Loucy (cell line): ENCODE results near the gene ADGRD1.

Experiments used
- H2AFZ ChIP-seq: fragments of 200-600 bp; sonication (generic); 2 replicates; pipeline ENCODE4 v1.6.0; 2016; ENCODE audit warnings: antibody characterized with exemption, mild to moderate bottlenecking, low read length, moderate library complexity
- H3F3A ChIP-seq: fragments of 200-600 bp; 2 replicates; pipeline ENCODE4 v1.6.0; 2016; ENCODE audit warnings: antibody characterized with exemption, low read depth, mild to moderate bottlenecking
- H3K27me3 ChIP-seq: fragments of 200-600 bp; sonication (generic); 2 replicates; pipeline ENCODE4 v1.6.1; 2014; ENCODE audit warnings: low read length, mild to moderate bottlenecking; ENCODE audit not compliant: insufficient read depth, poor library complexity, severe bottlenecking
- H3K36me3 ChIP-seq: fragments of 200-600 bp; sonication (generic); 2 replicates; pipeline ENCODE4 v1.6.1; 2016; ENCODE audit warnings: low read length; ENCODE audit not compliant: insufficient read depth
- H3K4me1 ChIP-seq: fragments of 200-600 bp; sonication (generic); 2 replicates; pipeline ENCODE4 v1.5.1; 2014; ENCODE audit warnings: low read length, mild to moderate bottlenecking; ENCODE audit not compliant: insufficient read depth, poor library complexity, severe bottlenecking
- H3K4me2 ChIP-seq: fragments of 200-600 bp; sonication (generic); 2 replicates; pipeline ENCODE4 v1.6.0; 2014; ENCODE audit warnings: antibody characterized with exemption, low read length, low read depth, mild to moderate bottlenecking; ENCODE audit not compliant: poor library complexity, severe bottlenecking
- H3K4me3 ChIP-seq: fragments of 200-600 bp; sonication (generic); 2 replicates; pipeline ENCODE4 v1.5.1; 2014; ENCODE audit warnings: low read length, mild to moderate bottlenecking, mixed read lengths; ENCODE audit not compliant: poor library complexity, severe bottlenecking
- H3K79me2 ChIP-seq: fragments of 200-600 bp; sonication (generic); 2 replicates; pipeline ENCODE4 v1.6.1; 2014; ENCODE audit warnings: low read length; ENCODE audit not compliant: insufficient read depth
- H3K9ac ChIP-seq: fragments of 200-600 bp; sonication (generic); 2 replicates; pipeline ENCODE4 v1.6.0; 2014; ENCODE audit warnings: mild to moderate bottlenecking, low read depth, low read length, moderate library complexity; ENCODE audit not compliant: poor library complexity, severe bottlenecking
- H3K9me2 ChIP-seq: fragments of 200-600 bp; sonication (generic); replicated peaks from 2 replicates; pipeline ENCODE4 v1.6.1; 2016; ENCODE audit warnings: low read depth, low read length, mixed read lengths
- H3K9me3 ChIP-seq: fragments of 200-600 bp; sonication (generic); 2 replicates; pipeline ENCODE4 v1.6.1; 2014; ENCODE audit warnings: mild to moderate bottlenecking, antibody characterized with exemption, low read length, low read depth; ENCODE audit not compliant: insufficient read depth
- H4K20me1 ChIP-seq: fragments of 200-600 bp; sonication (generic); 2 replicates; pipeline ENCODE4 v1.6.0; 2014; ENCODE audit warnings: antibody characterized with exemption, low read length, mild to moderate bottlenecking; ENCODE audit not compliant: insufficient read depth, poor library complexity, severe bottlenecking
- EZH2phosphoT487 ChIP-seq: fragments of 200-600 bp; IDR thresholded peaks from 2 replicates; pipeline ENCODE4 v1.6.1; 2018; ENCODE audit warnings: antibody characterized with exemption, mild to moderate bottlenecking, moderate library complexity, borderline replicate concordance
- TF ChIP-seq, protein P1 (sequence below): fragments of 200-600 bp; sonication (generic); conservative IDR thresholded peaks from 2 replicates; pipeline ENCODE4 v1.5.1; 2014; ENCODE audit warnings: mild to moderate bottlenecking, antibody characterized with exemption, low read length

Gene ADGRD1

DNA sequence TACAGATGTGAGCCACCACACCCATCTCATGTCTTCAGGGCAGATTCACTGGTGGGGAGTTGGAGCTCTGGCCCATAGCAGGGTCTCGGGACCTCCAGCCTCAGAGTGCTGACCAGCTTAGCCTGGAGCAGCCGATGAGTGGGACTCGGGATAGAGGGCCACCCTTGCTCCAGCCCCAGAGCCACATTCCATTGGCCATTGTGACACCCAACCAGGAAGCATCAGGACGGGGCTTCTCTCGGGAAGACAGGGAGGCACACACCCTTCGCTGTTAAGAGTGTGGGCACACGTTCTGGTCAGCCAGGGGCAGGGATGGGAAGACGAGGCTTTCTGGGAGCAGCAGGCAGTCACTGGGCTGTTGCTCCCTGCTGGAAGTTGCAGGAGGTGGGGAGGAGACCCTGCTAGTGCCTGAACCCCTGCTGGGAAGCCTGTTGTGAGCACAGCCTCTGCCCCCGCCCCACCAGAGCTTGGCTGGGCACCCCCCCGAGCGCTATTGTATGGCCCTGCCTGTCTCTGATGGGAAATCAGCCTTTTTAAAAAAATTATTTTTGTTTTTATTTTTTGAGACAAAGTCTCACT, 1.6 kb downstream of the ADGRD1 start:
- Histone ChIP-seq H3K9ac (no peak overlapping the region), H3K79me2 (no peaks in the 10 kb centered on the region), H3K4me3 (no peak overlapping the region), H3K4me2 (no peak overlapping the region), H3K4me1 (no peaks in the 10 kb centered on the region), H3K9me2 (no peaks in the 10 kb centered on the region), H3F3A (no peaks in the 10 kb centered on the region), H4K20me1 (no peaks in the 10 kb centered on the region), H3K36me3 (no peaks in the 10 kb centered on the region), H2AFZ (no peak overlapping the region), H3K27me3 (no peaks in the 10 kb centered on the region), H3K9me3 (peaks cover 14% of the 10 kb centered on the region; the same call in 1 of the 2 replicates)
- no peak for TF ChIP-seq EZH2phosphoT487
- TF ChIP-seq, protein P1, sequence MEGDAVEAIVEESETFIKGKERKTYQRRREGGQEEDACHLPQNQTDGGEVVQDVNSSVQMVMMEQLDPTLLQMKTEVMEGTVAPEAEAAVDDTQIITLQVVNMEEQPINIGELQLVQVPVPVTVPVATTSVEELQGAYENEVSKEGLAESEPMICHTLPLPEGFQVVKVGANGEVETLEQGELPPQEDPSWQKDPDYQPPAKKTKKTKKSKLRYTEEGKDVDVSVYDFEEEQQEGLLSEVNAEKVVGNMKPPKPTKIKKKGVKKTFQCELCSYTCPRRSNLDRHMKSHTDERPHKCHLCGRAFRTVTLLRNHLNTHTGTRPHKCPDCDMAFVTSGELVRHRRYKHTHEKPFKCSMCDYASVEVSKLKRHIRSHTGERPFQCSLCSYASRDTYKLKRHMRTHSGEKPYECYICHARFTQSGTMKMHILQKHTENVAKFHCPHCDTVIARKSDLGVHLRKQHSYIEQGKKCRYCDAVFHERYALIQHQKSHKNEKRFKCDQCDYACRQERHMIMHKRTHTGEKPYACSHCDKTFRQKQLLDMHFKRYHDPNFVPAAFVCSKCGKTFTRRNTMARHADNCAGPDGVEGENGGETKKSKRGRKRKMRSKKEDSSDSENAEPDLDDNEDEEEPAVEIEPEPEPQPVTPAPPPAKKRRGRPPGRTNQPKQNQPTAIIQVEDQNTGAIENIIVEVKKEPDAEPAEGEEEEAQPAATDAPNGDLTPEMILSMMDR: no peak

DNA sequence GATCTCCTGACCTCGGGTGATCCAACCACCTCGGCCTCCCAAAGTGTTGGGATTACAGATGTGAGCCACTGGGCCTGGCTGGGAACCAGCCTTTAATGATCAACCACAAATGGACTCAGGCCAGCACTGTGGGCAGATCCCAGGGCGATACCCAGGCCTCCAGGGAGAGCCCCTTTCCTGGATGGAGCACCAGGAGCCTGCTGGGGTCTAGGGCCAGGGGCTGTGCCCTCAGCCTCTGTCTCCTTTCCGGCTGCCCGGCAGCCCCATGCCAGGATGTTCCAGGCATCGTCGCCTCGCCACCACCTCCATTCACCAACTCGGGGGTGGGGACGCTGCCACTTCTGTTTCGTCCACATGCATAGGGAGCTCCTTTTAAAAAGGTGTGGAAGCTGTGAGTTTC, 2.3 kb downstream of the ADGRD1 start:
- Histone ChIP-seq H3F3A (no peaks in the 10 kb centered on the region), H3K9me3 (peaks cover 14% of the 10 kb centered on the region; the same call in 1 of the 2 replicates), H3K9me2 (no peaks in the 10 kb centered on the region), H3K27me3 (no peaks in the 10 kb centered on the region), H3K4me3 (no peak overlapping the region), H2AFZ (no peak overlapping the region), H3K4me1 (no peaks in the 10 kb centered on the region), H3K36me3 (no peaks in the 10 kb centered on the region), H3K4me2 (no peak overlapping the region), H4K20me1 (no peaks in the 10 kb centered on the region), H3K9ac (no peak overlapping the region), H3K79me2 (no peaks in the 10 kb centered on the region)
- TF ChIP-seq EZH2phosphoT487: no peak
- TF ChIP-seq, protein P1: no peak

DNA sequence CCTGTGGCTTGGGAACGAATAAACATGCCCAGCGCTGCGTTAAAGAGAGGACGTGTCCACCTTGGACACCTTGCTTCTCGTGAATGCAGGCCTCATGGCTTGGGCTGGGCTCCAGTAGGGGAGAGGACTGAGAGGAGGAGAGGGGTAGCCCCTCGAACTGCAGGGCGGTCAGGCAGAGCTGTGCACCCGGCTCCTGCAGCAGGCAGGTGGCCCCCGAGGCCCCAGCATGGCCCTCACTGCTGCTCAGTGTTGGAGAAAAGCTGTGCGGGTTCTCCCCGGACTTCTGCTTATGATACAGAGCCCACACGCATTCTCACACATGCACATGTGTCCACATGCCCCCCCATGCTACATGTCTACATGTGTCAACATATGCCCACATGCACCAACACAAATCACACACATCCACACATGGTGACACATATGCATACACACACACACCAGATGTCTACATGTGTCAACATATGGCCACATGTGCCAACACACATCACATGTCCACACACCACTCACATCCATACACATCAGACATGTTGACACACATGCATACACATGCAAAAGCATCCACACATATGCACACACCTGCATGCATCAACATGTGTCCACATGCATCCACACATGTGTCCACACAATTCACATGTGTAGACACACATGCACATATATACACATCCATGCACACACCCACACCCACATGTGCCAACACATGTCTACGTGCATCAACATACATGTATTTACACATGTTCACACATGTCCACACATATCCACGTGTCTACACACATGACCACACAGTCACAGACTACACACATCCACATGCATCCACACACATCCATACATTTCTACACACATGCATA, 3.0 kb downstream of the ADGRD1 start:
- Histone ChIP-seq H3K9me2 (no peaks in the 10 kb centered on the region), H3K9ac (no peak overlapping the region), H3K27me3 (no peaks in the 10 kb centered on the region), H3K79me2 (no peaks in the 10 kb centered on the region), H3F3A (no peaks in the 10 kb centered on the region), H3K9me3 (peaks cover 14% of the 10 kb centered on the region; the same call in 1 of the 2 replicates), H3K4me2 (no peak overlapping the region), H3K4me3 (no peak overlapping the region), H2AFZ (no peak overlapping the region), H3K4me1 (no peaks in the 10 kb centered on the region), H3K36me3 (no peaks in the 10 kb centered on the region), H4K20me1 (no peaks in the 10 kb centered on the region)
- TF ChIP-seq, protein P1: no peak
- no peak for TF ChIP-seq EZH2phosphoT487
